Endodermal cell (in vitro differentiated cells): ENCODE results near the gene PDE6A. TPM values are rescaled to one million over a fixed set of nuclear protein-coding genes. Genes with fewer than 3 reads are reported as not detected.
"Not testable (repeated sequence)": the region's sequence is repeated elsewhere in the genome, so short reads cannot be mapped to it uniquely, and the experiment has no call there.

ENCODE experiments used
- DNase-seq: peaks from one replicate; pipeline ENCODE4 v3.0.0-alpha.2; 2017
- H3K27ac ChIP-seq: 2 replicates; pipeline ENCODE4 v1.5.1; 2013; ENCODE audit warnings: mild to moderate bottlenecking, low read depth, low read length, moderate library complexity
- H3K27me3 ChIP-seq: 2 replicates; pipeline ENCODE4 v1.6.1; 2013; ENCODE audit warnings: mild to moderate bottlenecking, low read length, moderate library complexity; ENCODE audit not compliant: insufficient read depth, control insufficient read depth, poor library complexity, severe bottlenecking
- H3K36me3 ChIP-seq: 2 replicates; pipeline ENCODE4 v1.7.0; 2013; ENCODE audit warnings: mild to moderate bottlenecking, low read length, moderate library complexity; ENCODE audit not compliant: control insufficient read depth, insufficient read depth
- H3K4me1 ChIP-seq: one replicate; pipeline ENCODE4 v1.7.0; 2013; ENCODE audit warnings: low read length; ENCODE audit not compliant: control insufficient read depth, insufficient read depth
- H3K4me3 ChIP-seq: 2 replicates; pipeline ENCODE4 v1.5.1; 2013; ENCODE audit warnings: mild to moderate bottlenecking, low read length, moderate library complexity
- H3K9ac ChIP-seq: 2 replicates; pipeline ENCODE4 v1.6.1; 2013; ENCODE audit warnings: mild to moderate bottlenecking, low read length, moderate library complexity; ENCODE audit not compliant: poor library complexity, severe bottlenecking; ENCODE audit errors: extremely low read depth
- H3K9me3 ChIP-seq: 2 replicates; pipeline ENCODE4 v1.6.1; 2013; ENCODE audit warnings: mild to moderate bottlenecking, low read length, moderate library complexity; ENCODE audit not compliant: control insufficient read depth
- H3K27ac Mint-ChIP-seq: 2 replicates; pipeline ENCODE4 v1.8.0; 2020; ENCODE audit warnings: mixed read lengths
- H3K27me3 Mint-ChIP-seq: 2 replicates; pipeline ENCODE4 v1.8.0; 2021; ENCODE audit warnings: mild to moderate bottlenecking, mixed read lengths; ENCODE audit not compliant: insufficient read depth
- H3K36me3 Mint-ChIP-seq: 2 replicates; pipeline ENCODE4 v1.8.0; 2020; ENCODE audit warnings: low read depth, mixed read lengths
- H3K4me1 Mint-ChIP-seq: 2 replicates; pipeline ENCODE4 v1.8.0; 2020; ENCODE audit warnings: mixed read lengths
- H3K4me3 Mint-ChIP-seq: 2 replicates; pipeline ENCODE4 v1.8.0; 2020; ENCODE audit warnings: mild to moderate bottlenecking, moderate library complexity, mixed read lengths
- H3K9me3 Mint-ChIP-seq: 2 replicates; pipeline ENCODE4 v1.8.0; 2020; ENCODE audit warnings: mild to moderate bottlenecking, mixed read lengths
- CTCF ChIP-seq: fragments of 200-600 bp; sonication (generic); conservative IDR thresholded peaks from 2 replicates; pipeline ENCODE4 v1.5.0; 2021; ENCODE audit warnings: antibody characterized with exemption, mild to moderate bottlenecking
- WGBS, 2 experiments: methylation state at CpG; one replicate each; pipeline versions ENCODE4 v1.1.5 to v1.1.7; 2013; ENCODE audit warnings: missing lambda C conversion rate in 2 of 2, mixed read lengths in 1 of 2; ENCODE audit not compliant: insufficient coverage in 1 of 2, insufficient read length in 1 of 2; 5-methylcytosine and 5-hydroxymethylcytosine counted together
- total RNA-seq, 2 donors: library from RNA; stranded (reverse); fragmentation: NEBNext Ultra II Directional in 1 of 2; extraction: Animal tissue kit (Norgen Biotek cat#: 25700) in 1 of 2; gene quantifications; 2 replicates in 1 of 2; 3 replicates in 1 of 2; pipeline ENCODE4 v1.2.1, GENCODE V29; 2021

Gene PDE6A
- total RNA-seq, 2 donors from 2014 or later: 0.07 TPM; not detected in 1

GRCh38 chr5:149886060-149886459 lies 58.5 kb downstream of the PDE6A start:
- no peak for DNase-seq
- H3K27me3 ChIP-seq: no peaks in the 10 kb centered on the region
- Mint-ChIP-seq H3K4me1 (peaks cover 6% of the 10 kb centered on the region), H3K36me3 (no peaks in the 10 kb centered on the region), H3K4me3 (no peak overlapping the region), H3K9me3 (peaks cover 4% of the 10 kb centered on the region), H3K27me3 (no peaks in the 10 kb centered on the region), H3K27ac (no peak overlapping the region)
- H3K9me3 ChIP-seq: no peaks in the 10 kb centered on the region
- H3K4me1 ChIP-seq: peaks cover 2% of the 10 kb centered on the region
- no peak overlapping the region for H3K4me3 ChIP-seq
- no peak for TF ChIP-seq CTCF
- WGBS, 2 experiments: 94 to 100% methylated on average over 3 to 7 of the region's 7 CpGs
- no peak overlapping the region for H3K27ac ChIP-seq
- no peaks in the 10 kb centered on the region for H3K36me3 ChIP-seq
- H3K9ac ChIP-seq: no peak overlapping the region

GRCh38 chr5:149885513-149885912 lies 59.1 kb downstream of the PDE6A start:
- Mint-ChIP-seq H3K27me3 (no peaks in the 10 kb centered on the region), H3K9me3 (peaks cover 5% of the 10 kb centered on the region), H3K4me1 (peaks cover 6% of the 10 kb centered on the region), H3K4me3 (no peak overlapping the region), H3K27ac (no peak overlapping the region), H3K36me3 (no peaks in the 10 kb centered on the region)
- WGBS, 2 experiments: 87 to 92% methylated on average over 2 of the region's 2 CpGs
- no peak overlapping the region for H3K9ac ChIP-seq
- no peaks in the 10 kb centered on the region for H3K9me3 ChIP-seq
- no peak overlapping the region for H3K27ac ChIP-seq
- peaks cover 2% of the 10 kb centered on the region for H3K4me1 ChIP-seq
- H3K4me3 ChIP-seq: no peak overlapping the region
- no peak for DNase-seq
- no peaks in the 10 kb centered on the region for H3K27me3 ChIP-seq
- no peaks in the 10 kb centered on the region for H3K36me3 ChIP-seq
- TF ChIP-seq CTCF: no peak

- Mint-ChIP-seq H3K27me3 (no peaks in the 10 kb centered on the region), H3K4me3 (no peak overlapping the region), H3K4me1 (peaks cover 9% of the 10 kb centered on the region), H3K36me3 (no peaks in the 10 kb centered on the region), H3K9me3 (peaks cover 5% of the 10 kb centered on the region), H3K27ac (no peak overlapping the region)
- TF ChIP-seq CTCF: no peak
- H3K36me3 ChIP-seq: no peaks in the 10 kb centered on the region
- no peaks in the 10 kb centered on the region for H3K27me3 ChIP-seq
- DNase-seq: no peak
- WGBS, 2 experiments: 95 to 100% methylated on average over 1 to 2 of the region's 2 CpGs
- no peak overlapping the region for H3K27ac ChIP-seq
- H3K9me3 ChIP-seq: no peaks in the 10 kb centered on the region
- no peak overlapping the region for H3K9ac ChIP-seq
- H3K4me1 ChIP-seq: peaks cover 2% of the 10 kb centered on the region
- no peak overlapping the region for H3K4me3 ChIP-seq
Measured at GRCh38 chr5:149883550-149883949, 61.0 kb downstream of the PDE6A start.

GRCh38 chr5:149882633-149883032 lies 62.0 kb downstream of the PDE6A start:
- H3K27me3 Mint-ChIP-seq, H3K36me3 ChIP-seq, H3K9me3 ChIP-seq, DNase-seq, H3K27me3 ChIP-seq, H3K4me1 ChIP-seq, H3K9me3 Mint-ChIP-seq, H3K36me3 Mint-ChIP-seq, H3K4me3 ChIP-seq, H3K27ac Mint-ChIP-seq, H3K9ac ChIP-seq, H3K4me3 Mint-ChIP-seq, H3K27ac ChIP-seq: not testable (repeated sequence)
- WGBS, 2 experiments: 94 to 97% methylated on average over 4 to 9 of the region's 10 CpGs
- peaks cover 14% of the 10 kb centered on the region for H3K4me1 Mint-ChIP-seq
